ENCODE data around the gene FAM193B. TPM values are rescaled to one million over a fixed set of nuclear protein-coding genes. Genes with fewer than 3 reads are reported as not detected.

Gene FAM193B
- polyA plus RNA-seq, 3 donors = 1.6 to 216 (median 1.9) TPM

GRCh38 chr5:177529247-177530203 lies 24.8 kb downstream of the FAM193B start:
- peaks cover 3% of the 10 kb centered on the region for H3K4me1 Mint-ChIP-seq
- Histone ChIP-seq H3K9me3 (replicated peaks in 1 of 2; ENCODE audit: control insufficient read depth in 1 of 2, insufficient read depth in 1 of 2, low read length in 2 of 2) (no peaks in the 10 kb centered on the region), H4K20me1 (ENCODE audit: insufficient read depth, low read length) (peaks cover 72% of the 10 kb centered on the region), H3K27ac (ENCODE audit: low read depth in 1 of 2, low read length in 2 of 2) (no peak overlapping the region), H3K36me3 (replicated peaks in 1 of 2; ENCODE audit: control insufficient read depth in 1 of 2, insufficient read depth in 2 of 2, low read length in 2 of 2) (peaks cover 90 to 97% of the 10 kb centered on the region in 2 donors), H3K9ac (ENCODE audit: insufficient read depth, low read length, poor library complexity, severe bottlenecking) (no peak overlapping the region), H3K79me2 (ENCODE audit: insufficient read depth, low read length) (no peaks in the 10 kb centered on the region), H2AFZ (ENCODE audit: insufficient read depth, low read depth, low read length, poor library complexity, severe bottlenecking) (no peak overlapping the region), H3K27me3 (ENCODE audit: control insufficient read depth in 2 of 2, insufficient read depth in 2 of 2, low read length in 2 of 2) (no peaks in the 10 kb centered on the region), H3K4me2 (replicated peaks; ENCODE audit: extremely low read depth, low read length, poor library complexity, severe bottlenecking) (no peak overlapping the region), H3K4me3 (replicated peaks in 1 of 3; ENCODE audit: low read depth in 2 of 3, low read length in 3 of 3) (no peak overlapping the region), H3K4me1 (ENCODE audit: control insufficient read depth in 1 of 2, insufficient read depth in 2 of 2, low read length in 2 of 2) (no peaks in the 10 kb centered on the region)
- peaks cover 44 to 58% of the 10 kb centered on the region in 2 donors for H3K36me3 Mint-ChIP-seq
- no peak overlapping the region for H3K4me3 Mint-ChIP-seq
- 86% methylated on average over 11 of the region's 12 CpGs for whole genome bisulfite sequencing (ENCODE audit: insufficient coverage)
- H3K9me3 Mint-ChIP-seq = no peaks in the 10 kb centered on the region
- intact Hi-C loops (cut with micrococcal nuclease) = no loop called here
- TF ChIP-seq, protein P1, sequence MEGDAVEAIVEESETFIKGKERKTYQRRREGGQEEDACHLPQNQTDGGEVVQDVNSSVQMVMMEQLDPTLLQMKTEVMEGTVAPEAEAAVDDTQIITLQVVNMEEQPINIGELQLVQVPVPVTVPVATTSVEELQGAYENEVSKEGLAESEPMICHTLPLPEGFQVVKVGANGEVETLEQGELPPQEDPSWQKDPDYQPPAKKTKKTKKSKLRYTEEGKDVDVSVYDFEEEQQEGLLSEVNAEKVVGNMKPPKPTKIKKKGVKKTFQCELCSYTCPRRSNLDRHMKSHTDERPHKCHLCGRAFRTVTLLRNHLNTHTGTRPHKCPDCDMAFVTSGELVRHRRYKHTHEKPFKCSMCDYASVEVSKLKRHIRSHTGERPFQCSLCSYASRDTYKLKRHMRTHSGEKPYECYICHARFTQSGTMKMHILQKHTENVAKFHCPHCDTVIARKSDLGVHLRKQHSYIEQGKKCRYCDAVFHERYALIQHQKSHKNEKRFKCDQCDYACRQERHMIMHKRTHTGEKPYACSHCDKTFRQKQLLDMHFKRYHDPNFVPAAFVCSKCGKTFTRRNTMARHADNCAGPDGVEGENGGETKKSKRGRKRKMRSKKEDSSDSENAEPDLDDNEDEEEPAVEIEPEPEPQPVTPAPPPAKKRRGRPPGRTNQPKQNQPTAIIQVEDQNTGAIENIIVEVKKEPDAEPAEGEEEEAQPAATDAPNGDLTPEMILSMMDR (IDR thresholded peaks at IDR 0.05) = no peak
- peak overlapping the region in 4 of 7 donors; percentile 11 to 60 (median 36) for H3K27ac Mint-ChIP-seq
- DNase-seq = no peak
- peaks cover 0 to 3% (median 0%) of the 10 kb centered on the region in 3 donors for H3K27me3 Mint-ChIP-seq (ENCODE audit: low read depth in 3 of 3)

DNA sequence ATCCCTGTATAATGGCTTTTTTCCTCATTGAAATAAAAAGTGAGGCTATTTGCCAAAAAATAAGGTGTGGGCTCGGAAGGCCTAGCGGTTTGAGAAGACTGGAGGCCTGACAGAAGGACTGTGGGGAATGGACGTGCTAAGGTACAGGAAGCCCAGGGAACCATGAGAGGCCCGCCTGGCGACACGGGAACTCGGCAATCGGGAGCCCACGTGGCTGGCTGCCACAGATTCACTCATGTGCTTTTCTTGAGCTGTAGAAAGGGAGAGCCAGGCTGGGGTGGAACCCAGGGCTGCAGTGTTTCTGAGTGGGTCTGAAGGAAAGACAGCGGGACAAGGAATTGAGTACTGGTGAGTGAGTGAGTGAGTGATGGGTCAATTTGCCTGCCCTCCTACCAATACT lies 25.7 kb downstream of the FAM193B start:
- H3K9me3 Mint-ChIP-seq = no peaks in the 10 kb centered on the region
- Histone ChIP-seq H3K27ac (ENCODE audit: low read depth in 1 of 2, low read length in 2 of 2) (no peak overlapping the region), H3K36me3 (replicated peaks in 1 of 2; ENCODE audit: control insufficient read depth in 1 of 2, insufficient read depth in 2 of 2, low read length in 2 of 2) (peaks cover 94 to 97% of the 10 kb centered on the region in 2 donors), H3K9me3 (replicated peaks in 1 of 2; ENCODE audit: control insufficient read depth in 1 of 2, insufficient read depth in 1 of 2, low read length in 2 of 2) (no peaks in the 10 kb centered on the region), H3K79me2 (ENCODE audit: insufficient read depth, low read length) (no peaks in the 10 kb centered on the region), H3K27me3 (ENCODE audit: control insufficient read depth in 2 of 2, insufficient read depth in 2 of 2, low read length in 2 of 2) (no peaks in the 10 kb centered on the region), H3K9ac (ENCODE audit: insufficient read depth, low read length, poor library complexity, severe bottlenecking) (no peak overlapping the region), H4K20me1 (ENCODE audit: insufficient read depth, low read length) (peaks cover 67% of the 10 kb centered on the region), H3K4me3 (replicated peaks in 1 of 3; ENCODE audit: low read depth in 2 of 3, low read length in 3 of 3) (no peak overlapping the region), H3K4me2 (replicated peaks; ENCODE audit: extremely low read depth, low read length, poor library complexity, severe bottlenecking) (no peak overlapping the region), H2AFZ (ENCODE audit: insufficient read depth, low read depth, low read length, poor library complexity, severe bottlenecking) (no peak overlapping the region), H3K4me1 (ENCODE audit: control insufficient read depth in 1 of 2, insufficient read depth in 2 of 2, low read length in 2 of 2) (no peaks in the 10 kb centered on the region)
- TF ChIP-seq, protein P1 (IDR thresholded peaks at IDR 0.05) = no peak
- H3K36me3 Mint-ChIP-seq = peaks cover 44 to 56% of the 10 kb centered on the region in 2 donors
- H3K4me3 Mint-ChIP-seq = no peak overlapping the region
- no peak for DNase-seq
- 100% methylated on average over 9 of the region's 10 CpGs for WGBS (ENCODE audit: insufficient coverage)
- peaks cover 3% of the 10 kb centered on the region for H3K4me1 Mint-ChIP-seq
- H3K27ac Mint-ChIP-seq = no peak overlapping the region
- H3K27me3 Mint-ChIP-seq (ENCODE audit: low read depth in 3 of 3) = no peaks in the 10 kb centered on the region
- intact Hi-C loops (cut with micrococcal nuclease) = no loop called here

All from CD14-positive monocyte (primary cell).